ENCODE measurements around the gene CEBPG.

The CEBPG gene

DNA sequence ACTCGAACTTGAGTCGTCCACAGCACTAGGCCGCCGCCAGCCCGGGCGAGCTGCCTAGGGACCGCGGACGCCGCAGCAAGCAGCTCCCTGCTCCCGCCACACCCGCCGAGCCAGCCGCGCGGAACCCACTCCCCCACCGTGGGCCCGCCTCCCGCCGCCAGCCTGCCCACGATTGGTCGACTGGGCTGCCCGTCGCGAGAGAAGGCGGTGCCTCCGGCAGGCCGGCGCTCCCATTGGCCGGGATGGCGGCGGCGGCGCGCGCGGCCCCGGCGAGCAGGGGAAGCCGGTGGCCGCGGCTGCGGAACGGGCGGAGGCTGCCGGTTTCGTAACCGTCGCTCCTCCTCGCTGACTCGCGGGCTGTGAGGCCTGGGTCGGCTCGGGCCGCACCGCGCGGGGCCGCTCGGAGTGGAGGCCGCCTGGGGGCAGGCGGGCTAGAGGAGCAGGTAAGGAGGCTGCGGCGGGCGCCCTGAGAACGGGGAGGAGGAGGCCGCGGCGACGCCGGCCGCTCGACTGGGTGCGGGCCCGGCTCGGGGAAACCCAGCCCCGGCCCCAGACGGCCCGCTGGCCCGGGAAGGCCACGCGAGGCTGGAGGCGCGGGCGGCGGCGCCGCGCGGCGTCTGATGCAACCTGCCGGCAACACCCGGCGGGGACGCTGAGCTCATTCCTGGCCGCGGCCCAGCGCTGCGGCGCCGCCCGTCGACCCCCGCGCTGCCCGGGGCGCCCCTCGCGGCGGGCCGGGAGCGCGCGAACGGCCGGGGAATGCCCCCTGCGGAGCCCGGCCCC lies at the start of gene CEBPG:
Gene CEBPG (plus strand): TSS at position 257 of the 783 bp plus-strand sequence. CDS start 5,531 bp downstream, outside the sequence.
- peak; percentile 98 for DNase-seq (ENCODE audit: low spot score)

DNA sequence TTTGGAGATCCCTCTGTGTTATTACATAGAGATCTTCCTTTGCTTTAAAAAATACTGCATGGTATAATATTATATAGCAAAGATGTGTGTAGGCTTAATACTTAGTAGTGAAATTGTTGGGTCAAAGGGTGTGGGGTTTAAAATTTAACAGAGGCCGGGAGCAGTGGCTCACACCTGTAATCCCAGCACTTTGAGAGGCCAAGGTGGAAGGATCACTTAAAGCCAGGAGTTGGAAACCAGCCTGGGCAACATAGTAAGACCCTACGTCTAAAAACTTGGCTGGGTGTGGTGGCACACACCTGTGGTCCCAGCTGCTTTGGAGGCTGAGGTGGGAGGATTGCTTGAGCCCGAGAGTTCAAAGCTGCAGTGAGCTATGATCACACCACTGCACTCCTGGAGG lies 48.9 kb upstream of the CEBPG start:
- DNase-seq (ENCODE audit: low spot score) = no peak

DNA sequence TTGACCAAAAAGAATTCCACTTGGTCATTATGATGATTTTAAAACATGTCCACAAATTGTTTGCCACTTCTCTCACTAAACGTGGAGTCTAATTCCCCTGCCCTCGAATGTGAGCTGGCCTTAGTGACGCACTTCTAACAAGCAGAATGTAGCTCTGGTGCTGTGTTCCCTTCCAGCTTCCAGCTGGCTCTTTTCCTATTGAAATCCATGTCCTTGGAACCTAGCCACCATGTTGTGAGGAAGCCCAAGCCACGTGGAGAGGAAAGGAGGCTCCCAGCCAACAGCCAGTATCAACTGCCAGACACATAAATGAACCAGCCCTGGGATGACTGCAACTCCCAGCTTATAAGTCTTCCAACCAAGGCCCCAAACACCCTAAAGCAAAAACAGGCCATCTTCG lies 47.6 kb upstream of the CEBPG start:
- DNase-seq (ENCODE audit: low spot score) = no peak

DNA sequence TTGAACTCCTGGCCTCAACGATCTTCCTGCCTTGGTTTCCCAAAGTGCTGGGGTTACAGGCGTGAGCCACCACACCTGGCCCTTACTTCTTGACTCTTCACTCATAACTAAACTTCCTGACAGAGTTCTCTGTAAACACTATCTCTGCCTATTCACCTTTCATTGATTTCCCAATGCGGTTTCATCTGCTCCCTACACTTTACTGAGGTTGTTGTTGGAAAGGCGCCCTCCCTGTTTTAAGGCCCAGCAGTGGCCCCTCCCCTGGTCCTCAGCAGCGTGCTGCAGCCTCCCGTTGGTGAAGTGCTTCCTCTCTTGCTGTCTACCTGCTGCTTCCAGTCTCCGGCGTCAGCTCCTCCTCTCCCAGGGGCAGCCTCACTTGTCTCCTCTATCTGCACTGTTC lies 44.4 kb upstream of the CEBPG start:
- no peak for DNase-seq (ENCODE audit: low spot score)

DNA sequence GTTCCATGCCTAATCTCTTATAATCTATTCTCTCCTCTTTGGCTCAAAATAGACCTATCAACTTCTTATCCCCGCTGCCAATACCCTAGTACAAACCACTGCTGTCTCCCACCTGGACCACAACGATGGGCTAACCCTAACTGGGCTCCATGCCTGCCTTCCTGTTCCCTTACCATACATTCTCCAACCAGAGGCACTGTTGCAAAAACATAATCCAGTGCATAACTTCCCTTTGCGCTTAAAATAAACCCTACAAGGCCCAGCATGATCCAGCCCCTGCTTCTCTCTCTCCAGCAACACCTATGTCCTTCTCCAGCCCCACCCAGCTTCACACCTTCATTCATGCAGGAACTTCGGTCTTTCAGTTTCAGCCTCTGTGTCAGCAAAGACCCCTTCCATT lies 43.8 kb upstream of the CEBPG start:
- DNase-seq (ENCODE audit: low spot score) = no peak

DNA sequence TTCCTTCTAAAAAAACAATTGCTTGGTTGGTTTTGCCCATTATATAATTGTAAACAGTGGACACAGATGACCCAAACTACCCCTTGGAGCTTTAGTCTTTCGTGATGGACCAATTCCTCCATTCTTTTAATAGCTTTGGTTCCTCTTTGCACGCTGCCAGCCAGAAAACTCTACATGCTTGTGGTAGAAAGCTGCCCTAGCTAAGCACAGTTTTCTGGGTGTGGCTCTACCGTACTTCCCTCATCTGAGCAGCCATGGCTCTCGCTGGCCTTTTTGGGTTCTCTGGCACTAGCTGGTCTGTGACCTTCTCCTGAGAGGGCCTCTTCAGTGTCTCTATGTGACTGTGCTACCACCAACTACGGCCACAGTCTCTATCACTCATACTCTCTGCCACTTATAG lies 41.3 kb upstream of the CEBPG start:
- no peak for DNase-seq (ENCODE audit: low spot score)

DNA sequence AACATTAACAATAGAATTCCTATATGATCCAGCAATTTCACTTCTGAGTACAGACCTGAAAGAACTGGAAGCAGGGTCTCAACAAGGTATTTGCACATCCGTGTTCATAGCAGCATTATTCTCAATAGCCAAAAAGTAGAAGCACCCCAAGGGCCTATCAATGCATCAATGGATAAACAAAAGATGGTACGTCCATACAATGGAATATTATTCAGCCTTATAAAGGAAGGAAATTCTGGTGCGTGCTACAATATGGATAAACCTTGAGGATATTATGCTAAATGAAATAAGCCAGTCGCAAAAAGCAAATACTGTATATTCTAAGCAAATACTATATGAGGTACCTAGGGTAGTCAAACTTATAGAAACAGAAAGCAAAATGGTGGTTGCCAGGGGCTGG lies 40.4 kb upstream of the CEBPG start:
- no peak for DNase-seq (ENCODE audit: low spot score)

DNA sequence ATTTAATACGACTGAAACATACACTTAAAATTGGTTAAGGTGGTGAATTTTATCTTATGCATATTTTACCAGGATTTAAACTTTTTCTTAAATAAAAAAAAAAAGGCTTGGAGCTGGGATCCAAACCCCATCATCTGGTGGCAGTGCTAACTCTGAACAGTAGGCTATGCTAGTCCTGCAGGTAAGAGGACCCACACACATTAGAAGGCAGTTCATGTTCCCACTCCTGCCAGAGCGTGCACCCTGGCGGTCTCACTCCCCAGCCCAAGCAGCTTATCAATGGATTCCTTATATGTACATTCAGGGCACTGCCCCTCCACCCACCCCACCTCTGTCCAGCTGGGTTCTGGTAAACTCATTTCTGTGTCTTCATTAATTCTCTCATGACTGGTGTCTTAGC lies 39.9 kb upstream of the CEBPG start:
- no peak for DNase-seq (ENCODE audit: low spot score)

DNA sequence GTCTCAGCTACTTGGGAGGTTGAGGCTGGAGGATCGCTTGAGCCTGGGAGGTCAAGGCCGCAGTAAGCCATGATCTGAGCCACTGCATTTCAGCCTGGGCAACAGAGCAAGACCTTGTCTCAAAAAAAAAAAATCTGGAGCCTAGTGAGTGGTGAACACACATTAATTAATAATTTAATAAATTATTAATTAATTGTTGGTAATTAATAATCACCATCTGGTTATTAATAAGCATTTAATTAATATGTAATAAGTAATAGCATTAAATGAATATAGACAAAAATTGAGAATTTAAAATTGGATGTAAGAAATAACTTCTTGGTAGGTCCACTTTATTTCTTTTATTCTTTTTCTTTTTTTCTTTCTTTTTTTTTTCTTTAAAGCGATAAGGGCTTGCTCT lies 39.2 kb upstream of the CEBPG start:
- no peak for DNase-seq (ENCODE audit: low spot score)

DNA sequence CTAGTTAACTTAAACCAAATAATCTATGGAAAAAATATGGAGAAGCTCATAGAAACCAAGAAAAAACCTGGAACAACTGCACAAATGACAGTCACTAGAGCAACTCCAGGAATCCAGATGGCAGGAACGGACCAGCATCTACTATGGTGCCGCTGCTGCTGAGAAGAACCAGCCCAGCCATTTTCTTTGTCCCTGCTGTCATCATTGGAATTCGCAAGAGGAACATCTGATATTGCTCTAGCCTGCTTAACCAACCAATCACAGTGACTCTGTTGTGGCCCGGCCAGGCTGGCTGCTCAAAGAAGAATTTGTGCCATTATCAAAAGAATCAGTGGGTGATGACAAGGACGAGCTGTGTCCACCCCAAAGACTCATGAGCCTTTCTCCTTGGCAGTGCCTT lies 38.1 kb upstream of the CEBPG start:
- no peak for DNase-seq (ENCODE audit: low spot score)

DNA sequence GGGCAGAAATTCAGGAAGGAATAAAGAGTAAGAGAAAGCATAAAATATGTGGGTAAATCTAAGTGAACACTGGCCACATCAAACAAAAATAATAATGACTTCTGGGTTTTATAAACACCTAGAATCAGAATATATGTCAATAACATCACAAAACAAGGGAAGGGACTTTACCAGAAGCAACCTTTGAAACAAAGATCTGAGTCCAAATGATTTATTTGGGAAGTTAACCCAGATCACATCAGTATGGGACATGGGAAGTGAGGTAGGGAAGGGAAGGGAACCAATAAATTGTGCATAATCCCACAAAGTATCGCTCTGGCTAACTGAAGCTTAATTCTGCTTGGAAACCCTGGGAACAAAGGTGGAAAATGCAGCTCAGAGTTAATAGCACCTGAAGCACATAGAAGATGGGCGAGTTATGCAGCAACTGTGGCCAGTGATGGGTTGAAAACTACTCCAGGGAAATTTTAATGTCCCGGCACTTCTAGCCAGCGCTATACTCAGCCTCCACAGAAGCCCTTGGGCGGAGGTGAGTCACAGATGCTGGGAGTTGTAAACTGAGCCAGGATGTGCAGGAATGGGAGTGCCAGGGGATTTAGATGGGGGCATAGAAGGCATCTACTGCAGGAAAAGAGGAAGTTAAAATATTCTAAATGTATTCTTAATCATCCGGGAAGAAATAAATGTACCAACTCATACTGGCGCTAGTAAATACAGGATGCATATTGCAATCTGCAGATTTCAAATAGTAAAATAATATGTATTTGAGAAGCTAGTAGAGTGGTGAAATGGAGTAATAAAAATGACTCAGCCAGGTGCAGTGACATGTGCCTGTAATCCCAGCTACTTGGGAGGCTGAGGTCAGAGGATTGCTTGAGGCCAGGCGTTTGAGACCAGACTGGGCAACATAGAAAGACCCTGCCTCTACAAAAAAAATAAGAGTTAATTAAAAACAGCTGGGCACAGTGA lies 34.2 kb upstream of the CEBPG start:
- no peak for DNase-seq (ENCODE audit: low spot score)

DNA sequence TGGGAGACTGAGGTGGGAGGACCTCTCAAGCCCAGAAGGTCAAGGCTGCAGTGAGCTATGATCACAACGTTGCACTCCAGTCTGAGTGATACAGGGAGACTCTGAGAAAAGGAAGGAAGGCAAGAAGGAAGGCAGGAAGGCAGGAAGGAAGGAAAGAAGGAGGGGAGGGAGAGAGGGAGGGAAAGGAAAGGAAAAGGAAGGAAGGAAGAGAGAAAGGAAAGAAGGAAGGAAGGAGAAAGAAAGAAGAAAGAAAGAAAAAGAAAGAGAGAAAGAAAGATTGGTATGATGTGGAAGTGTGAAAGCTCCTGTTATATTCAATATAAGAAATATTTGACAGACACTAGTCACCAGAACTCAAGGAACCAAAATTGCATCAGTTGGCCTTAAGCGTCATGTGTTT lies 32.5 kb upstream of the CEBPG start:
- DNase-seq (ENCODE audit: low spot score) = no peak

DNA sequence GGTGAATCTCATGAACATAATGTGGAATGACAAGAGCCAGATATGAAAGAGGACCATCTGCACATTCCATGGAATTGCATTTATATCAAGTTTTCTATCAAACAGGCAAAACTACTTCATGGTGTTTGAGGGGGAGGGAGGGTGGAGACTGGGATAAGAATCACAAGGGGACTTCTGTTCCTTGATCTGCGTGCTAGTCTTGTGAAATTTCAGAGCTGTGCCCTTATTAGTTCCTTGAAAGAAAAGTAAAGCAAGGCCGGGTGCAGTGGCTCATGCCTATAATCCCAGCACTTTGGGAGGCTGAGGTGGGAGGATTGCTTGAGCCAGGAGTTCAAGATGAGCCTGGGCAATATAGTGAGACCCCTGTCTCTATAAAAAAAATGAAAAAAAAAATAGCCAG lies 30.2 kb upstream of the CEBPG start:
- DNase-seq (ENCODE audit: low spot score) = no peak

DNA sequence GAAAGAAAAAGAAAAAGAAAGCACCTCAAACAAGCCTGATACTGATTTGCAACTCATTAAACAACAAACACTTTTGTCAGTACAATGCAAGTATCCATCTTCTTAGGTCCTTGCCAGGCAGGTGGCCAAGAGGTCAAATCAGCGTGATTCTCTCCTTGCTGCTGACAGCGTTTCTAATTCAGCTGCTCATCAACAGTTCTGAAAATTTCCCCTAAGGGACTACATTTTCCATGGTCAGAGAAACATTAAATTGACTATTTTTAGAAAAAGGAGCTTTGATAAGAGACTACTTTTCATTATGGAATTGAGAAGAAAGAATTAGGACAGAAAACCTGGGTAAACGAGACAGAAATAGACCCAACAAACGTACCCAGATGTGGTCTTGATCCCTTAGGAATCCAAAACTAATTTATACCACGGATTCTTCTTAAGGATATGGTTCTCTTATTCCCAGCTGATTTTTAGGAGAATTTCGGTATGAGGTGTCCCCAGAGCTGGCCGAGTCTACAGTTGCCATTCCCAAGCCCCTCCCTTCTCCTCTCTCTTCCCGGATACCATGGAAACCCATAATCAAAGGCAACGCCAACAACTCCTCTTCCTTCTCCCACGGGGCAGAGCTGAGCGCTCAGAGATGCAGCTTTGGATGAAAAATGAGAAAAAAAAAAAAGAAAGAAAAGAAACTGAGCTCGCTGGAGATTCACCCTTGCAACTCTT lies 29.5 kb upstream of the CEBPG start:
- DNase-seq (ENCODE audit: low spot score) = no peak

DNA sequence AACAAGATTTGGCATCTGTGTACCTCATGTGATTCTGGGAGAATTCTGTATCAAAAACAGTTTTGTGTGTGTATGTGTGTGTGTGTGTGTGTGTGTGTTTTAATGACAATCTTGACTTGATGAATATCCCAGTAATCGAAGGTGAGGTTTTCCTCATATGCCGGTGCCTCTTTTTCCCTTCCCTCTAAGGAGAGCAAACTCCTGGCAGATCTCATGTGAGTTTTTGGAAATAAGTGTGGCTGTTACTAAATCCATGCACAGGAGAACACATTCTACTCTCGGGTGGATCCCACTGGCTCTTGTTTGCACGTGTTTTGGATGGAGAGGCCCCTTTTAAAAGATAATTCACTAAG lies 29.0 kb upstream of the CEBPG start:
- no peak for DNase-seq (ENCODE audit: low spot score)

DNA sequence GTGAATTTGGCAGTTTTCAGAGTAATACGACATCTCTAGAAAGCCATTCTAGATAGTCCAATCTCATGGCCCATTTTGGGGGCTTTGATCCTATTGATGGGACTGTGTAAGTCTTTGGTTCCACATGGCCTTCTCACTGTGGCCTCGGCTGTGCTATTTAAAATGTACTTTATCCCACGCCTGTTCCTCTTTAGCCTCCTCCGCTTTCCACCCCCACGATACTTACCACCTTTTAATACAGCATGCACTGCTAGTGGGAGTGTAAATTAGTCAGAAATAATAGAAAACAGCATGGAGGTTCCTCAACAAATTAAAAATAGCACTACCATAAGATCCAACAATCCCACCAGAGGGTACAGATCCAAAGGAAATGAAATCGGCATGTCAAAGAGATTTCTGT lies 28.3 kb upstream of the CEBPG start:
- no peak for DNase-seq (ENCODE audit: low spot score)

DNA sequence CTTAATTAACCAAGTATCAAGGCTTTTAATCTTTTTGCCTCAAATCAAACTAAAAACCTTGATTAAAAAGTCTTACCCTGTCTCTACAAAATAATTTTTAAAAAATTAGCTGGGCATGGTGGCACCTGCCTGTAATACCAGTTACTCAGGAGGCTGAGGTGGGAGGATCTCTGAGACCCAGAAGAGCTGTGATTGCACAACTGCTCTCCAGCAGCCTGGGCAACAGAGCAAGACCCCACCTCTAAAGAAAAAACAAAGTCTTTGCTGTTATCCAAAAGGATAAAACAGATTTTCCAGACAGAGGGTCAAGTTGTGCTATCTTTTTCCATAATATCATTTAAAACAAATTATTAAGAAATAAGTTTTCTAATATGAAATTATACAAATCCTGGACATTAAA lies 26.8 kb upstream of the CEBPG start:
- no peak for DNase-seq (ENCODE audit: low spot score)

DNA sequence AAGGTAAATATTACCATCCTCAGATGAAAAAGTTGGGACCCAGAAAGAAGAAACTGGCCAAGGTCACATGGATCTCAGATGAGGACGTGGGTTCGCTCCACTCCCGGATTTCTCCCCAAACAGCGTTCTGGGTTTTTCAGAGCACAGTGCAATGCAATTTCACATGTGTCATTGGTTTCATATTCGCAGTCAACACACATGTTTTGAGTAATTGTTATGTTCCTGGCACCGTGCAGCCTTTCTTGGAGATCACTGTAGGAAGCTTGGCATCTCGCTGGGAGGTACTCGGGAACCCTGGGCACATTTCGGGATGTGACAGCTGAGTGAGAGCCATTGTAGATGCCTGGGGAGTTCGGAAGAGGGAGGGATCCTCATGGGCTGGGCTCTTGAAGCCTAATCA lies 26.2 kb upstream of the CEBPG start:
- no peak for DNase-seq (ENCODE audit: low spot score)

DNA sequence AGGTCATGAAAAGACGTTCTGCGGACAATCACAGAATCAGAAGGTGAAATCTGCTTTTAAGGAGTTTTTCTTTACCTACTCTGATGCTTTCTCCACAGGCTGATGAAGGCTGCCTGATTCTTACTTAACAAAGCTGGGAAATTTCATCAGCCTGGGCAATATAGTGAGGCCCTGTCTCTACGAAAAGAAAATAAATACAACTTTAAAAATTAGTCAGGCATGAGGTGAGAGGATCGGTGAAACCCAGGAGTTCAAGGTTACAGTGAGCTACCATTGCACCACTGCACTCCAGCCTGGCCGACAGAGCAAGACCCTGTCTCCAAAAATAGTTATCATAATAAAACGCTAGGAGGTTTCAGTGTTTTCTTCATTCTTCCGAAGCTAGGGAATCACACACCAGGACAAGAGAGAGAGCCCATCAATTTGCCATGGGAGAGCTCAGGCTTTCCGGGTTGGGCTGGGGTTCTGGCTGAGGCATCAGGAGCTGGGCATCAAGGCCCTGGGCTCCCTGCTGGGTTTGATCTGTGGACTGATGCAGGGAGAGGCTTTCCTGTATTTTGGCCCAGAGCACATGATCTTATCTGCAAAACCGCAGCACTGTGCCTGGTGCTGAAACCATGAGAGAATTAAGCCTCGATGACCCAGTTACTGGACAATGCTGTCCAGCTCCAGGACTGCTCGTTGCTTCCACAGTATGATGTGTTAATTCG lies 25.1 kb upstream of the CEBPG start:
- no peak for DNase-seq (ENCODE audit: low spot score)

DNA sequence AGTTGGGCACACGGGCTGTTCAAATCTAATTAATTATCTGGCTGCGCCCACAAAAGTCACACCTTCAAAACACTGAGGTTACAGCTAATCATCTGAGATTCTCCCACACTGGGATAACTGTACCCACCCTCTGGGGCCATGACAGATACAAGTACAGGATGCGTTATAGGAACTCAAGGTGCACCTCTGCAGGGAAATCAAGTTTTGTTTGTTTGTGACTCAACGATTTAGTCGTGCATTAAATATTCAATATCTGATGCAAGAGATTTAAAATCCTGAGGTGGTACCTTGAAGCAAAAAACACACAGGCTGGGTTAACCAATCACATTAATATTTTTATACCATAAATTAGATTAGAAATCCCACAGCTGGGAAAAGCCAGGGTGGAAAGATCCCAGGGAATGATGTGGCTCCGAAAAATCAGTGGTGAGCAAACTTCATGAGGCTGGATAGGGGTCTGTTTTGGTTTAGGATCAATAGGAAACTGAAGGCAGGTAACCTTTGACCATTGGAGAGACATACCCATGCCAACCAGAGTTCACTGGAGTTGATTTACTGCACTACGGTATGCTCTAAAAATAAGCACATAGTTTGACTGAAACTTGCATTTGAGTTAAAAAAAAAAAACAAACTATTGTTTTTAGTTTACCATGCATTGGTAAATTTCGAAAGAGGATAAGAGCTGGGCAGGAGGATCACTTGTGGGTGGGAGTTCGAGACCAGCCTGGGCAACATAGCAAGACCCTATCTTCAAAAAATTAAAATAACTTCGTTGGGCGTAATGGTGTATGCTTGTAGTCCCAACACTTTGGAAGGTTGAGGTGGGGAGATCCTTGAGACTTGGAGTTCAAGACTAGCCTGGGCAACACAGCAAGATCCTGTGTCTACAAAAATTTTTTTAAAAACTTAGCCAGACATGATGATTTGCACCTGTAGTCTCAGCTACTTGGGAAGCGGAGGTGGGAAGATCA lies 23.9 kb upstream of the CEBPG start:
- DNase-seq (ENCODE audit: low spot score) = no peak

All from ecto neural progenitor cell (in vitro differentiated cells).